Measurements from ENCODE around the gene FKBP1A. TPM values are rescaled to one million over a fixed set of nuclear protein-coding genes. Genes with fewer than 3 reads are reported as not detected.
A peak's percentile ranks its signal among the peaks of the same experiment; 100 is the strongest.

Gene FKBP1A
- total RNA-seq, 2 experiments from 2014 or later, result 259 to 282 TPM

GRCh38 chr20:1415667-1416468 lies 23.0 kb upstream of the FKBP1A start:
- POLR2A ChIA-PET, result no interaction called here
- Mint-ChIP-seq H3K27ac (no peak overlapping the region), H3K27me3 (peaks cover 4% of the 10 kb centered on the region), H3K9me3 (peaks cover 9% of the 10 kb centered on the region), H3K4me1 (ENCODE audit: low read depth) (peaks cover 8% of the 10 kb centered on the region), H3K36me3 (ENCODE audit: low read depth) (no peaks in the 10 kb centered on the region), H3K4me3 (no peak overlapping the region)
- ATAC-seq, result peak; percentile 83
- CTCF ChIA-PET, result no interaction called here
- intact Hi-C loops (cut with micrococcal nuclease), result no loop called here
- TF ChIP-seq CTCF (IDR thresholded peaks at IDR 0.05), result no peak
- peak; percentile 43 for DNase-seq

DNA sequence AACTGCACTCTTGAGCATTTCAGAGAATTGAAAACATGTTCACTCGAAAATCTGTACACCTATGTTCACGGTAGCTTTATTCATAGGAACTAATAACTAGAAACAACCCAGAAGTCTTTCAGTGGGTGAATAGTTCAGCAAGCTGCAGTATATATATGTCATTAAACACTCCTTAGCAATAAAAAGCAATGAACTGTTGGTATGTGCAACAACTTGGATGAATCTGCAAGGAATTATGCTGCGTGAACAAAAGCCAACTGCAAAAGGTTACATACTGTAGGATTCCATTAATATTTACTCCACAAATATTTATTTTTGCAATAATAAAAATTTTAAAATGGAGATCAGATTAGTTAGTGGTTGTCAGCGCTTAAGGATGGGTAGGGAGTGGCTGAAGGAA lies 22.1 kb upstream of the FKBP1A start:
- intact Hi-C loops (cut with micrococcal nuclease), result no loop called here
- CTCF ChIA-PET, result no interaction called here
- no peak for DNase-seq

GRCh38 chr20:1405801-1406200 lies 12.9 kb upstream of the FKBP1A start:
- DNase-seq, result no peak
- no peak for TF ChIP-seq CTCF (IDR thresholded peaks at IDR 0.05)
- Mint-ChIP-seq H3K4me1 (ENCODE audit: low read depth) (peaks cover 5% of the 10 kb centered on the region), H3K27me3 (peaks cover 5% of the 10 kb centered on the region), H3K4me3 (no peak overlapping the region), H3K9me3 (peaks cover 1% of the 10 kb centered on the region), H3K36me3 (ENCODE audit: low read depth) (no peaks in the 10 kb centered on the region), H3K27ac (no peak overlapping the region)
- ChIA-PET CTCF (interaction anchor here (1.7 kb wide), 1 partner anchor 8 kb away, joined by 4 read pairs; no protein-coding TSS in a partner anchor), POLR2A (no interaction called here)
- ATAC-seq, result no peak
- intact Hi-C loops (cut with micrococcal nuclease), result no loop called here

More for the DNA sequence above, 22.1 kb upstream of the FKBP1A start:
- H3K9me3 Mint-ChIP-seq, result peaks cover 6% of the 10 kb centered on the region
- ATAC-seq, result no peak
- POLR2A ChIA-PET, result no interaction called here
- no peak for TF ChIP-seq CTCF (IDR thresholded peaks at IDR 0.05)
- peaks cover 6% of the 10 kb centered on the region for H3K27me3 Mint-ChIP-seq
- H3K27ac Mint-ChIP-seq, result no peak overlapping the region
- peaks cover 8% of the 10 kb centered on the region for H3K4me1 Mint-ChIP-seq (ENCODE audit: low read depth)
- H3K4me3 Mint-ChIP-seq, result no peak overlapping the region
- H3K36me3 Mint-ChIP-seq (ENCODE audit: low read depth), result no peaks in the 10 kb centered on the region

- ChIA-PET CTCF (no interaction called here), POLR2A (interaction anchor here (0.6 kb wide), 1 partner anchor 10 kb away, joined by 4 read pairs; the partner anchor contains the start of gene FKBP1A)
- Mint-ChIP-seq H3K27me3 (no peaks in the 10 kb centered on the region), H3K27ac (no peak overlapping the region), H3K4me3 (no peak overlapping the region), H3K9me3 (peaks cover 1% of the 10 kb centered on the region), H3K4me1 (ENCODE audit: low read depth) (peaks cover 5% of the 10 kb centered on the region), H3K36me3 (ENCODE audit: low read depth) (no peaks in the 10 kb centered on the region)
- intact Hi-C loops (cut with micrococcal nuclease), result no loop called here
- ATAC-seq, result no peak
- DNase-seq, result no peak
- no peak for TF ChIP-seq CTCF (IDR thresholded peaks at IDR 0.05)
These were observed 10.8 kb upstream of the FKBP1A start for GRCh38 chr20:1403624-1404023.

- POLR2A ChIA-PET, result interaction anchor here (1.2 kb wide), 1 partner anchor 11 kb away, joined by 3 read pairs; no protein-coding TSS in a partner anchor
- no peak overlapping the region for H3K27ac Mint-ChIP-seq
These were observed 9.3 kb upstream of the FKBP1A start for GRCh38 chr20:1402149-1402548.

More at GRCh38 chr20:1402149-1402548, 9.3 kb upstream of the FKBP1A start:
- CTCF ChIA-PET, result interaction anchor here (1.3 kb wide), 2 partner anchors 90 to 101 kb away, joined by 3 to 4 read pairs; no protein-coding TSS in a partner anchor
- peaks cover 1% of the 10 kb centered on the region for H3K9me3 Mint-ChIP-seq
- TF ChIP-seq CTCF (IDR thresholded peaks at IDR 0.05), result no peak
- intact Hi-C loops (cut with micrococcal nuclease), result no loop called here
- no peaks in the 10 kb centered on the region for H3K36me3 Mint-ChIP-seq (ENCODE audit: low read depth)
- ATAC-seq (no peak), DNase-seq (no peak)
- H3K27me3 Mint-ChIP-seq, result no peaks in the 10 kb centered on the region
- H3K4me3 Mint-ChIP-seq, result no peak overlapping the region
- peaks cover 5% of the 10 kb centered on the region for H3K4me1 Mint-ChIP-seq (ENCODE audit: low read depth)

All from activated CD8-positive, alpha-beta T cell treated with anti-CD3 and anti-CD28 coated beads for 36 hours (primary cell).